ENCODE data around the gene ZBTB34.

GRCh38 chr9:126886034-126886822, 25.8 kb downstream of the ZBTB34 start:
- TF ChIP-seq, protein P1, sequence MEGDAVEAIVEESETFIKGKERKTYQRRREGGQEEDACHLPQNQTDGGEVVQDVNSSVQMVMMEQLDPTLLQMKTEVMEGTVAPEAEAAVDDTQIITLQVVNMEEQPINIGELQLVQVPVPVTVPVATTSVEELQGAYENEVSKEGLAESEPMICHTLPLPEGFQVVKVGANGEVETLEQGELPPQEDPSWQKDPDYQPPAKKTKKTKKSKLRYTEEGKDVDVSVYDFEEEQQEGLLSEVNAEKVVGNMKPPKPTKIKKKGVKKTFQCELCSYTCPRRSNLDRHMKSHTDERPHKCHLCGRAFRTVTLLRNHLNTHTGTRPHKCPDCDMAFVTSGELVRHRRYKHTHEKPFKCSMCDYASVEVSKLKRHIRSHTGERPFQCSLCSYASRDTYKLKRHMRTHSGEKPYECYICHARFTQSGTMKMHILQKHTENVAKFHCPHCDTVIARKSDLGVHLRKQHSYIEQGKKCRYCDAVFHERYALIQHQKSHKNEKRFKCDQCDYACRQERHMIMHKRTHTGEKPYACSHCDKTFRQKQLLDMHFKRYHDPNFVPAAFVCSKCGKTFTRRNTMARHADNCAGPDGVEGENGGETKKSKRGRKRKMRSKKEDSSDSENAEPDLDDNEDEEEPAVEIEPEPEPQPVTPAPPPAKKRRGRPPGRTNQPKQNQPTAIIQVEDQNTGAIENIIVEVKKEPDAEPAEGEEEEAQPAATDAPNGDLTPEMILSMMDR (IDR thresholded peaks at IDR 0.05; ENCODE audit: low read depth, low read length, missing input control): no peak
- TF ChIP-seq RXRA (IDR thresholded peaks at IDR 0.05) (no peak), TAF1 (conservative IDR thresholded peaks at IDR 0.05) (no peak), RAD21 (IDR thresholded peaks at IDR 0.05) (no peak)
- TF ChIP-seq, protein P2, sequence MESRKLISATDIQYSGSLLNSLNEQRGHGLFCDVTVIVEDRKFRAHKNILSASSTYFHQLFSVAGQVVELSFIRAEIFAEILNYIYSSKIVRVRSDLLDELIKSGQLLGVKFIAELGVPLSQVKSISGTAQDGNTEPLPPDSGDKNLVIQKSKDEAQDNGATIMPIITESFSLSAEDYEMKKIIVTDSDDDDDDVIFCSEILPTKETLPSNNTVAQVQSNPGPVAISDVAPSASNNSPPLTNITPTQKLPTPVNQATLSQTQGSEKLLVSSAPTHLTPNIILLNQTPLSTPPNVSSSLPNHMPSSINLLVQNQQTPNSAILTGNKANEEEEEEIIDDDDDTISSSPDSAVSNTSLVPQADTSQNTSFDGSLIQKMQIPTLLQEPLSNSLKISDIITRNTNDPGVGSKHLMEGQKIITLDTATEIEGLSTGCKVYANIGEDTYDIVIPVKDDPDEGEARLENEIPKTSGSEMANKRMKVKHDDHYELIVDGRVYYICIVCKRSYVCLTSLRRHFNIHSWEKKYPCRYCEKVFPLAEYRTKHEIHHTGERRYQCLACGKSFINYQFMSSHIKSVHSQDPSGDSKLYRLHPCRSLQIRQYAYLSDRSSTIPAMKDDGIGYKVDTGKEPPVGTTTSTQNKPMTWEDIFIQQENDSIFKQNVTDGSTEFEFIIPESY (IDR thresholded peaks at IDR 0.05): no peak
- TF ChIP-seq, protein P3, sequence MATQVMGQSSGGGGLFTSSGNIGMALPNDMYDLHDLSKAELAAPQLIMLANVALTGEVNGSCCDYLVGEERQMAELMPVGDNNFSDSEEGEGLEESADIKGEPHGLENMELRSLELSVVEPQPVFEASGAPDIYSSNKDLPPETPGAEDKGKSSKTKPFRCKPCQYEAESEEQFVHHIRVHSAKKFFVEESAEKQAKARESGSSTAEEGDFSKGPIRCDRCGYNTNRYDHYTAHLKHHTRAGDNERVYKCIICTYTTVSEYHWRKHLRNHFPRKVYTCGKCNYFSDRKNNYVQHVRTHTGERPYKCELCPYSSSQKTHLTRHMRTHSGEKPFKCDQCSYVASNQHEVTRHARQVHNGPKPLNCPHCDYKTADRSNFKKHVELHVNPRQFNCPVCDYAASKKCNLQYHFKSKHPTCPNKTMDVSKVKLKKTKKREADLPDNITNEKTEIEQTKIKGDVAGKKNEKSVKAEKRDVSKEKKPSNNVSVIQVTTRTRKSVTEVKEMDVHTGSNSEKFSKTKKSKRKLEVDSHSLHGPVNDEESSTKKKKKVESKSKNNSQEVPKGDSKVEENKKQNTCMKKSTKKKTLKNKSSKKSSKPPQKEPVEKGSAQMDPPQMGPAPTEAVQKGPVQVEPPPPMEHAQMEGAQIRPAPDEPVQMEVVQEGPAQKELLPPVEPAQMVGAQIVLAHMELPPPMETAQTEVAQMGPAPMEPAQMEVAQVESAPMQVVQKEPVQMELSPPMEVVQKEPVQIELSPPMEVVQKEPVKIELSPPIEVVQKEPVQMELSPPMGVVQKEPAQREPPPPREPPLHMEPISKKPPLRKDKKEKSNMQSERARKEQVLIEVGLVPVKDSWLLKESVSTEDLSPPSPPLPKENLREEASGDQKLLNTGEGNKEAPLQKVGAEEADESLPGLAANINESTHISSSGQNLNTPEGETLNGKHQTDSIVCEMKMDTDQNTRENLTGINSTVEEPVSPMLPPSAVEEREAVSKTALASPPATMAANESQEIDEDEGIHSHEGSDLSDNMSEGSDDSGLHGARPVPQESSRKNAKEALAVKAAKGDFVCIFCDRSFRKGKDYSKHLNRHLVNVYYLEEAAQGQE (IDR thresholded peaks at IDR 0.05): no peak
- TF ChIP-seq, protein P4, sequence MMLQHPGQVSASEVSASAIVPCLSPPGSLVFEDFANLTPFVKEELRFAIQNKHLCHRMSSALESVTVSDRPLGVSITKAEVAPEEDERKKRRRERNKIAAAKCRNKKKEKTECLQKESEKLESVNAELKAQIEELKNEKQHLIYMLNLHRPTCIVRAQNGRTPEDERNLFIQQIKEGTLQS (IDR thresholded peaks at IDR 0.05): no peak
